ENCODE results near the gene C6orf136. TPM values are rescaled to one million over a fixed set of nuclear protein-coding genes. Genes with fewer than 3 reads are reported as not detected.

Gene C6orf136
- total and polyA plus RNA-seq, 9 of the 15 experiments (the other 6 are each of a cell fraction or from before 2014, with no cell fraction given): 14.1 to 63.1 (median 18.4) TPM

DNA sequence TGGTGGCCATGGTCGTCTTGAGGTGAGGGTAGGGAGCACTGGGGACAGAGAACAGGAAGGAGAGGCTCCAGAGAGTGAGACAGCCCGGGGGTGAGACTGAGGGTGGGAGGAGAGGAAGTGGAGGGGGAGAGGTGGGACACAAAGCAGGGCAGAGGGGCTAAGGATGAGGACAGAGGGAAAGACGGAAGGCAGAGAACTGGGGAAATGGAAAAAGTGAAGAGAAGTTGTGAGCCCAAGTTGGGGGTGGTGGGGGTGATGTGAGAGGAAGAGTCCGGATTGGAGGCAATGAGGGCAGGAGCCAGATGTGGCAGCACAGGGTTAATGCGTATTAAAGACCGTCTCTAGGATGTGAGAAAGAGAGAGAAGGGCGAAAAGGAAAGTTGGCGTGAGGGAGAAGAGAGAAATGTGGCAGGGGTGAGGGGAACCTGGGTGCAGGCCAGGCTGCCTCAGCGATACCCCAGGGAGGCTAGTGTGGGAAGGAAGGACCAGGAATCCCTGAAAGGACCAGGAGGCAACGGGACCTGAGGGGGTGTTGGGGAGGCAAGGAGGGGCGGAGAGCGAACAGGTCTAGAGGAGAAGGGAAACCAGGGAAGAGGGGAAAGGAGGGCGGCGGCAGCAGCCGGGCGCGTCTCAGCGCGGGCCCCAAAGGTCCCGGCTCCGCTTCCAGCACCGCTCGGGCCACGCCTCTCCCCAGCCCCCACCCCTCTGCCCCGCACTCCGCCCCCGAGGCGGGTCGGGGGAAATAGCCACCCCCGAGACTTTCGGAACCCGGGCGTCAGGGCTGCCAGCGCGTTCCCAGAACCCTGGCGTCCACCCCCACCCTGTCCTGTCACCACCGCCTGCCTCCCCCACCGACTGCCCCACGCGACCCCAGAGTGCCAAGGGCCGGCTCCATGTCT, 39.3 kb downstream of the C6orf136 start, which contains the start of gene PPP1R18 (continued):
- TF ChIP-seq, protein P1, sequence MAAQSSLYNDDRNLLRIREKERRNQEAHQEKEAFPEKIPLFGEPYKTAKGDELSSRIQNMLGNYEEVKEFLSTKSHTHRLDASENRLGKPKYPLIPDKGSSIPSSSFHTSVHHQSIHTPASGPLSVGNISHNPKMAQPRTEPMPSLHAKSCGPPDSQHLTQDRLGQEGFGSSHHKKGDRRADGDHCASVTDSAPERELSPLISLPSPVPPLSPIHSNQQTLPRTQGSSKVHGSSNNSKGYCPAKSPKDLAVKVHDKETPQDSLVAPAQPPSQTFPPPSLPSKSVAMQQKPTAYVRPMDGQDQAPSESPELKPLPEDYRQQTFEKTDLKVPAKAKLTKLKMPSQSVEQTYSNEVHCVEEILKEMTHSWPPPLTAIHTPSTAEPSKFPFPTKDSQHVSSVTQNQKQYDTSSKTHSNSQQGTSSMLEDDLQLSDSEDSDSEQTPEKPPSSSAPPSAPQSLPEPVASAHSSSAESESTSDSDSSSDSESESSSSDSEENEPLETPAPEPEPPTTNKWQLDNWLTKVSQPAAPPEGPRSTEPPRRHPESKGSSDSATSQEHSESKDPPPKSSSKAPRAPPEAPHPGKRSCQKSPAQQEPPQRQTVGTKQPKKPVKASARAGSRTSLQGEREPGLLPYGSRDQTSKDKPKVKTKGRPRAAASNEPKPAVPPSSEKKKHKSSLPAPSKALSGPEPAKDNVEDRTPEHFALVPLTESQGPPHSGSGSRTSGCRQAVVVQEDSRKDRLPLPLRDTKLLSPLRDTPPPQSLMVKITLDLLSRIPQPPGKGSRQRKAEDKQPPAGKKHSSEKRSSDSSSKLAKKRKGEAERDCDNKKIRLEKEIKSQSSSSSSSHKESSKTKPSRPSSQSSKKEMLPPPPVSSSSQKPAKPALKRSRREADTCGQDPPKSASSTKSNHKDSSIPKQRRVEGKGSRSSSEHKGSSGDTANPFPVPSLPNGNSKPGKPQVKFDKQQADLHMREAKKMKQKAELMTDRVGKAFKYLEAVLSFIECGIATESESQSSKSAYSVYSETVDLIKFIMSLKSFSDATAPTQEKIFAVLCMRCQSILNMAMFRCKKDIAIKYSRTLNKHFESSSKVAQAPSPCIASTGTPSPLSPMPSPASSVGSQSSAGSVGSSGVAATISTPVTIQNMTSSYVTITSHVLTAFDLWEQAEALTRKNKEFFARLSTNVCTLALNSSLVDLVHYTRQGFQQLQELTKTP (IDR thresholded peaks at IDR 0.05; ENCODE audit: low read depth in 1 of 2, partially characterized antibody in 2 of 2): peak in 1 of 2 experiments; percentile 73
- TF ChIP-seq FOXJ2 (tag; IDR thresholded peaks at IDR 0.05) (no peak), NCOA2 (IDR thresholded peaks at IDR 0.05; ENCODE audit: partially characterized antibody in 2 of 2) (no peak), NR2F6 (CRISPR knock-in tag; IDR thresholded peaks at IDR 0.05) (no peak), POLR2G (IDR thresholded peaks at IDR 0.05; ENCODE audit: low read depth, low read length) (no peak), ZNF507 (tag; conservative IDR thresholded peaks at IDR 0.05) (no peak), POLR2A (conservative IDR thresholded peaks at IDR 0.05) (peak; percentile 64), SIN3A (IDR thresholded peaks at IDR 0.05; ENCODE audit: borderline replicate concordance in 2 of 2, control insufficient read depth in 1 of 2, low read depth in 2 of 2, low read length in 2 of 2) (peak in 1 of 2 experiments; percentile 75; a peak in 3 of 4 replicates), ZNF121 (CRISPR knock-in tag; conservative IDR thresholded peaks at IDR 0.05) (no peak), ERF (CRISPR knock-in tag; IDR thresholded peaks at IDR 0.05) (no peak), DACH1 (IDR thresholded peaks at IDR 0.05; ENCODE audit: partially characterized antibody) (no peak), NCOA4 (IDR thresholded peaks at IDR 0.05; ENCODE audit: partially characterized antibody) (peak; percentile 81), HDAC8 (tag; IDR thresholded peaks at IDR 0.05) (no peak), KLF6 (CRISPR knock-in tag; IDR thresholded peaks at IDR 0.05; ENCODE audit: borderline replicate concordance) (no peak), ETV6 (IDR thresholded peaks at IDR 0.05; ENCODE audit: borderline replicate concordance in 1 of 2, low read depth in 2 of 2, low read length in 1 of 2) (no peak), ETV6 (CRISPR knock-in tag; IDR thresholded peaks at IDR 0.05; ENCODE audit: borderline replicate concordance) (no peak), E2F3 (CRISPR knock-in tag; IDR thresholded peaks at IDR 0.05) (no peak), ZNF780A (CRISPR knock-in tag; IDR thresholded peaks at IDR 0.05) (no peak)
- TF ChIP-seq, protein P2, sequence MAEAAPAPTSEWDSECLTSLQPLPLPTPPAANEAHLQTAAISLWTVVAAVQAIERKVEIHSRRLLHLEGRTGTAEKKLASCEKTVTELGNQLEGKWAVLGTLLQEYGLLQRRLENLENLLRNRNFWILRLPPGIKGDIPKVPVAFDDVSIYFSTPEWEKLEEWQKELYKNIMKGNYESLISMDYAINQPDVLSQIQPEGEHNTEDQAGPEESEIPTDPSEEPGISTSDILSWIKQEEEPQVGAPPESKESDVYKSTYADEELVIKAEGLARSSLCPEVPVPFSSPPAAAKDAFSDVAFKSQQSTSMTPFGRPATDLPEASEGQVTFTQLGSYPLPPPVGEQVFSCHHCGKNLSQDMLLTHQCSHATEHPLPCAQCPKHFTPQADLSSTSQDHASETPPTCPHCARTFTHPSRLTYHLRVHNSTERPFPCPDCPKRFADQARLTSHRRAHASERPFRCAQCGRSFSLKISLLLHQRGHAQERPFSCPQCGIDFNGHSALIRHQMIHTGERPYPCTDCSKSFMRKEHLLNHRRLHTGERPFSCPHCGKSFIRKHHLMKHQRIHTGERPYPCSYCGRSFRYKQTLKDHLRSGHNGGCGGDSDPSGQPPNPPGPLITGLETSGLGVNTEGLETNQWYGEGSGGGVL (CRISPR knock-in tag; IDR thresholded peaks at IDR 0.05): no peak
- TF ChIP-seq, protein P3, sequence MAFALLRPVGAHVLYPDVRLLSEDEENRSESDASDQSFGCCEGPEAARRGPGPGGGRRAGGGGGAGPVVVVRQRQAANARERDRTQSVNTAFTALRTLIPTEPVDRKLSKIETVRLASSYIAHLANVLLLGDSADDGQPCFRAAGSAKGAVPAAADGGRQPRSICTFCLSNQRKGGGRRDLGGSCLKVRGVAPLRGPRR (CRISPR knock-in tag; IDR thresholded peaks at IDR 0.05): no peak
- TF ChIP-seq, protein P4, sequence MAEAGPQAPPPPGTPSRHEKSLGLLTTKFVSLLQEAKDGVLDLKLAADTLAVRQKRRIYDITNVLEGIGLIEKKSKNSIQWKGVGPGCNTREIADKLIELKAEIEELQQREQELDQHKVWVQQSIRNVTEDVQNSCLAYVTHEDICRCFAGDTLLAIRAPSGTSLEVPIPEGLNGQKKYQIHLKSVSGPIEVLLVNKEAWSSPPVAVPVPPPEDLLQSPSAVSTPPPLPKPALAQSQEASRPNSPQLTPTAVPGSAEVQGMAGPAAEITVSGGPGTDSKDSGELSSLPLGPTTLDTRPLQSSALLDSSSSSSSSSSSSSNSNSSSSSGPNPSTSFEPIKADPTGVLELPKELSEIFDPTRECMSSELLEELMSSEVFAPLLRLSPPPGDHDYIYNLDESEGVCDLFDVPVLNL (CRISPR knock-in tag; IDR thresholded peaks at IDR 0.05; ENCODE audit: low read depth): no peak

All from K562 (cell line).